K562 (cell line): Measurements from ENCODE around the gene HPS4. TPM values are rescaled to one million over a fixed set of nuclear protein-coding genes. Genes with fewer than 3 reads are reported as not detected.

Experiments
- ATAC-seq: fragments of 200-7000 bp; cut with Tn5 transposase; 3 replicates; pipeline ENCODE4 v1.9.1; 2020; ENCODE audit warnings: moderate library complexity
- BruUV-seq: library from RNA; stranded (reverse); fragments of 400-500 nt; replicated peaks from 2 replicates; lab custom pipeline; 2021; lab: Mats Ljungman, UMichigan
- CTCF ChIA-PET: fragments of 300-600 bp; formaldehyde crosslinking; extraction: SDS; loops from one replicate; lab custom pipeline; 2021; ENCODE audit warnings: low intra/inter-chr PET ratio; lab: Yijun Ruan, JAX
- POLR2A ChIA-PET: fragments of 300-600, 350-650 bp; sonication (Branson Sonifier 250); formaldehyde crosslinking; extraction: SDS; loops from one replicate; lab custom pipeline; 2021; ENCODE audit warnings: antibody characterized with exemption, inconsistent platforms; lab: Yijun Ruan, JAX
- DNase-seq, 4 experiments: peaks; one replicate each; pipeline versions ENCODE4 v3.0.0 to v3.0.0-alpha.2; 2011 to 2018; ENCODE audit warnings: low spot score in 3 of 4, mixed read lengths in 3 of 4; ENCODE audit errors: extremely low read depth in 1 of 4
- FAIRE-seq: peaks from 2 replicates; lab custom pipeline; 2011; peaks lifted over from hg19 to GRCh38; lab: Jason Lieb, UNC
- H2AFZ ChIP-seq: 2 replicates; pipeline ENCODE4 v1.6.0; 2011; ENCODE audit warnings: low read depth, low read length, control low read depth, inconsistent platforms
- H3K27ac ChIP-seq: fragments of 200-600 bp; 3 replicates; pipeline ENCODE4 v1.8.0; 2011; ENCODE audit warnings: low read depth, mild to moderate bottlenecking, control low read depth, inconsistent platforms, low read length, moderate library complexity, mixed read lengths; ENCODE audit errors: extremely low read depth
- H3K27me3 ChIP-seq, 2 experiments: fragments of 300-600 bp in 1 of 2; 2 replicates in 1 of 2; 3 replicates in 1 of 2; pipeline versions ENCODE4 v1.6.0 to v1.8.0; 2011; ENCODE audit warnings: inconsistent platforms in 2 of 2, low read length in 2 of 2, mild to moderate bottlenecking in 1 of 2, mixed read lengths in 1 of 2, moderate library complexity in 1 of 2; ENCODE audit not compliant: control insufficient read depth in 2 of 2, insufficient read depth in 2 of 2
- H3K36me3 ChIP-seq: fragments of 300-600 bp; 3 replicates; pipeline ENCODE4 v1.8.0; 2011; ENCODE audit warnings: mild to moderate bottlenecking, low read length, inconsistent platforms; ENCODE audit not compliant: control insufficient read depth, insufficient read depth
- H3K4me1 ChIP-seq, 2 experiments: fragments of 200-600 bp in 1 of 2; replicated peaks in 1 of 2; 2 replicates in 1 of 2; 3 replicates in 1 of 2; pipeline versions ENCODE4 v1.5.1 to v1.8.0; 2011; ENCODE audit warnings: inconsistent platforms in 2 of 2, low read length in 2 of 2, mild to moderate bottlenecking in 1 of 2, mixed read lengths in 1 of 2, moderate library complexity in 1 of 2; ENCODE audit not compliant: control insufficient read depth in 2 of 2, insufficient read depth in 2 of 2
- H3K4me2 ChIP-seq: 2 replicates; pipeline ENCODE4 v1.6.1; 2011; ENCODE audit warnings: low read length, control low read depth, inconsistent platforms, mixed read lengths; ENCODE audit not compliant: insufficient read depth
- H3K4me3 ChIP-seq: fragments of 200-600 bp; sonication (generic), shearing (Covaris generic); 2 replicates; pipeline ENCODE4 v1.5.1; 2016; ENCODE audit warnings: control low read depth, inconsistent platforms
- H3K79me2 ChIP-seq: fragments of 200-600 bp; 3 replicates; pipeline ENCODE4 v1.8.0; 2011; ENCODE audit warnings: low read length, inconsistent platforms; ENCODE audit not compliant: control insufficient read depth, insufficient read depth
- H3K9ac ChIP-seq, 2 experiments: 2 replicates each; pipeline versions ENCODE4 v1.6.0 to v1.6.1; 2011; ENCODE audit warnings: low read depth in 2 of 2, low read length in 2 of 2, control low read depth in 1 of 2, inconsistent platforms in 1 of 2, mild to moderate bottlenecking in 1 of 2, mixed read lengths in 1 of 2; ENCODE audit not compliant: insufficient read depth in 1 of 2
- H3K9me1 ChIP-seq: one replicate; pipeline ENCODE4 v1.6.0; 2011; ENCODE audit warnings: inconsistent platforms, mild to moderate bottlenecking, low read length, moderate library complexity; ENCODE audit not compliant: control insufficient read depth, insufficient read depth
- H3K9me3 ChIP-seq: replicated peaks from 2 replicates; pipeline ENCODE4 v1.5.1; 2011; ENCODE audit warnings: low read depth, low read length, inconsistent platforms; ENCODE audit not compliant: control insufficient read depth, insufficient read depth
- H4K20me1 ChIP-seq: replicated peaks from 2 replicates; pipeline ENCODE4 v1.6.1; 2011; ENCODE audit warnings: low read length, inconsistent platforms, mixed read lengths; ENCODE audit not compliant: control insufficient read depth, insufficient read depth
- ESRRB ChIP-seq: fragments of 250-450 bp; sonication (Bioruptor Pico); IDR thresholded peaks from 2 replicates; pipeline ENCODE4 v1.5.0; 2020; ENCODE audit warnings: mild to moderate bottlenecking, moderate library complexity, borderline replicate concordance
- WGBS: fragments of 100-300 bp; shearing (Covaris generic); methylation state at CpG from one replicate; pipeline ENCODE4 v1.1.6; 2016; ENCODE audit warnings: low coverage, mixed read lengths; ENCODE audit not compliant: insufficient coverage; ENCODE audit errors: missing lambda C conversion rate; 5-methylcytosine and 5-hydroxymethylcytosine counted together
- in situ Hi-C: fragments of 300-500 bp; cut with MboI; formaldehyde crosslinking; loops from 4 replicates; pipeline ENCODE4 v1.15.0; 2018; ENCODE audit warnings: inconsistent platforms, mixed read lengths
- intact Hi-C: fragments of 100-400 bp; cut with micrococcal nuclease; formaldehyde crosslinking; loops from 2 replicates; pipeline ENCODE4 v1.14.2; 2022
- polyA plus RNA-seq, 8 experiments: library from polyadenylated mRNA; depleted of rRNA in 4 of 8; stranded (reverse) in 5 of 8; unstranded in 3 of 8; fragments of >200 nt; fragmentation: Nextera tagmentation in 2 of 8; fragmentation: Illumina TruSeq in 1 of 8; extraction: Ambion mirVana in 2 of 8; extraction: Trizol in 1 of 8; gene quantifications; 2 replicates each; pipeline versions ENCODE4 v1.2.1 to v1.2.3, GENCODE V29; 2011 to 2014; ENCODE audit warnings: inconsistent platforms in 1 of 8, missing spikeins in 1 of 8
- total RNA-seq, 7 experiments: library from RNA; depleted of rRNA in 6 of 7; stranded (reverse); fragments of >200 nt in 6 of 7; fragmentation: Illumina TruSeq in 2 of 7; extraction: Trizol in 2 of 7; gene quantifications; 2 replicates each; pipeline versions ENCODE4 v1.2.1 to v1.2.3, GENCODE V29; 2011 to 2021; ENCODE audit warnings: low replicate concordance in 1 of 7
- TF ChIP-seq, protein P1 (sequence below): fragments of 450-650 bp; formaldehyde crosslinking; IDR thresholded peaks from 2 replicates; pipeline ENCODE4 v1.4.0; 2022; ENCODE audit warnings: mild to moderate bottlenecking, moderate library complexity

The HPS4 gene
- total and polyA plus RNA-seq, 9 of the 15 experiments (the other 6 are each of a cell fraction or from before 2014, with no cell fraction given): 12.8 to 29.2 (median 25.3) TPM

- Histone ChIP-seq H3K4me2 (no peak overlapping the region), H3K27ac (no peak overlapping the region), H4K20me1 (no peaks in the 10 kb centered on the region), H3K79me2 (no peaks in the 10 kb centered on the region), H3K9me1 (no peaks in the 10 kb centered on the region), H3K27me3 (peaks cover 0 to 2% of the 10 kb centered on the region in 2 experiments; a peak in 3 of 5 replicates), H2AFZ (no peak overlapping the region), H3K9ac (no peak overlapping the region), H3K4me3 (no peak overlapping the region), H3K4me1 (peaks cover 0 to 17% of the 10 kb centered on the region in 2 experiments; a peak in 3 of 5 replicates), H3K36me3 (no peaks in the 10 kb centered on the region), H3K9me3 (no peaks in the 10 kb centered on the region)
- no TSS peak for BruUV-seq
- intact Hi-C loops: no loop called here
- 19% methylated on average over 11 of the region's 11 CpGs for WGBS
- no peak for FAIRE-seq
- ChIA-PET POLR2A (no interaction called here), CTCF (no interaction called here)
- no peak for TF ChIP-seq ESRRB
- TF ChIP-seq, protein P1, sequence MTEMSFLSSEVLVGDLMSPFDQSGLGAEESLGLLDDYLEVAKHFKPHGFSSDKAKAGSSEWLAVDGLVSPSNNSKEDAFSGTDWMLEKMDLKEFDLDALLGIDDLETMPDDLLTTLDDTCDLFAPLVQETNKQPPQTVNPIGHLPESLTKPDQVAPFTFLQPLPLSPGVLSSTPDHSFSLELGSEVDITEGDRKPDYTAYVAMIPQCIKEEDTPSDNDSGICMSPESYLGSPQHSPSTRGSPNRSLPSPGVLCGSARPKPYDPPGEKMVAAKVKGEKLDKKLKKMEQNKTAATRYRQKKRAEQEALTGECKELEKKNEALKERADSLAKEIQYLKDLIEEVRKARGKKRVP (CRISPR knock-in tag): no peak
- in situ Hi-C loops: no loop called here
- no peak for DNase-seq
- ATAC-seq: no peak
Measured at GRCh38 chr22:26436903-26437515, 46.6 kb downstream of the HPS4 start.
